DMS114 treated with DMSO at 0.1 percent for 48 hours (cell line): ENCODE results near the gene DDX54.
"Not testable (repeated sequence)": the region's sequence is repeated elsewhere in the genome, so short reads cannot be mapped to it uniquely, and the experiment has no call there.

Experiments used
- DNase-seq: peaks from one replicate; lab custom pipeline; 2025; ENCODE audit not compliant: unreplicated experiment; lab: John Stamatoyannopoulos, UW

DDX54 gene

DNA sequence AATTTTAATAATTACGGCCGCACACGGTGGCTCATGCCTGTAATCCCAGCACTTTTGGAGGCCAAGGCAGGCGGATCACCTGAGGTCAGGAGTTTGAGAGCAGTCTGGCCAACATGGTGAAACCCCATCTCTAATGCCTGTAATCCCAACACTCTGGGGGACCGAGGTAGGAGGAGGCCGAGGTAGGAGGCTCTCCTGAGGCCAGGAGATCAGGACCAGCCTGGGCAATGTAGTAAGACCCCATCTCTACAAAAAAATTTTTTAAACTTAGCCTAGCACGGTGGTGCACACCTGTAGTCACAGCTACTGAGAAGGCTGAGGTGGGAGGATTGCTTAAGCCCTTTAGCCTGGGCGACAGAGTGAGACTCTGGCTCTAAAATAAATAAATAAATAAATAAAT is 41.3 kb downstream of the DDX54 start:
- no peak for DNase-seq

DNA sequence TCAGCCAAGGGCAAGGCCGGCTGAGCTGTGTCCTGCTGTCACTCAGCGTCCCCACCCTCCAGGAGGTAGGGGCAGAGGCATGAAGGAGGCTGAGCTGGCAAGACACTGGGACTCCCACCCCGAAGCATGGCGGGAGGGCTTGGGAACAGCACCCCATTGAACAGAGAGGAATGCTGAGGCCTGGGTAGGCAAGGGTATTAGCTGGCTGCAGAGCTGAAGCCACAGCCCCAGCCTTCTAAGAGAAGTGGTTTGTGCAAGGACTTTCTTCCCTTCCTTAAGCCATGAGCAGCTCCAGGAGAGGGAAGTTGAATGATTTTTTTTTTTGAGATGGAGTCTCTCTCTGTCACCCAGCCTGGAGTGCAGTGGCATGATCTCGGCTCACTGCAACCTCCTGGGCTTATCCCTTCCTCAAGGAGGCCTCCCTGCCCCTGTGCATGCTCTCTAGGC is 42.4 kb downstream of the DDX54 start:
- no peak for DNase-seq

DNA sequence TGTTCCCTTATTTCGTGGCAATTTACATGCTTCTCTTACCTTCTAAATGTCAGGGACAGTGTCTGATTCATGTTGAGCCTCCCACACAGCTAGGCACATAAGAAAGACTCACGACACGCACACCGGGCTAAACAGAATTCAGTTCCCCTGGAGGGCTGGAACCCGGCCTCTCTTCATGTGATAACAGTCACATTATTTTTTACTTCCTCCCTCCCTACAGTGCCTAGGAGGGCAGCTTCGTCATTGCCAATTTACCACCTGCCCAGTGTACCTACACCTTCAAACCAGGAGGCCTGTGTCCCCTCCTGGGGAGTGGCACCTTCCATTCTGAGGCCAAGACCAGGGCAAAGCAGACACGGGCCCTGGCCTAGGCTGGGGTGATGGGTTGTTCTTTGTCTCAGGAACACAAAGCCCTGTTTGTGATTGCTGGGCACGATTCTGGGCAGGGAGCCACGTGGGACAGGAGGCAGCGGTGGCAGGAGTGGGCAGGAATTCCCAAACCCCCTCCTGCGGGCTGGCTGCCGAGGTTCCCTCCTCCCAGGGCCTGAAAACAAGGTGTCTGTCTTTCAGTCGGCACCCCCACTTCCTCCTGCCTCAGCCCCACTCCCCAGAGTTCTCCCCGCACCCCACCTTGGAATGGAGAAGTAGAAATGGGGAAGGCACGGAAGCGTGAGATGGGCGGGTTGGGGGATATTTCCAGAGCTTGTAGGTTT is 42.9 kb downstream of the DDX54 start:
- DNase-seq, result no peak

- DNase-seq, result not testable (repeated sequence)
Measured at GRCh38 chr12:113141716-113142115, 43.6 kb downstream of the DDX54 start.

DNA sequence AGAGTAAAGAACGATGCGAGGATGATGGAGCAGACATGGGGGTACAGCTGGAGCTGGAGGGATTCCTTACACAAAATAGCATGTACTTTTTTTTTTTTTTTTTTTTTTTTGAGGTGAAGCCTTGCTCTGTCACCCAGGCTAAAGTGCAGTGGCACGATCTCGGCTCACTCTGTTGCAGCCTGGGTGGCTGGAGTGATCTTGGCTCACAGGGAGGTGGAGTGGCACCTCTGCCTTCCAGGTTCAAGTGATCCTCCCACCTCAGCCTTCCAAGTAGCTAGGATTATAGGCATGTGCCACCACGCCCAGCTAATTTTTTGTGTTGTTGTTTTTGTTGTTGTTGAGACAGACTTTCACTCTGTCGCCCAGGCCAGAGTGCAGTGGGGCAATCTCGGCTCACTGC is 44.6 kb downstream of the DDX54 start:
- DNase-seq, result no peak

DNA sequence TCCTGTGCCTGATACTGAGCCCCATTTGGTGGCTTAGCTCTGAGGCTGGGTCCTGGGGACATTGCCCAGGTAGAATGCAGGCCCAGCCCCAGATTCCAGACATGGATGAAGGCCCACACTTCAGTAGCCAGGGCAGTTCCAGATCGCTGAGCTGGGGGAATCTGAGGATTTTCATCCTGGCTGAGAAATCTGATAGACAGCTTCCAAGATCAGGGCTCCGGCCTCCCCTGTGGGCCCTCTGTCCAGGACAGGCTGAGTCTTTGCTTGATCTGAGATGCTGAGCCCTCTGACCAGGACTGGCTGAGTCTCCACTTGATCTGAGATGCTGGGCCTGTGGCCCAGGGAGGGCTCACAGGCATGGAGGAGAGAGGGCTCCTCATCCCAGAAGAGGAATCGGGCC is 46.5 kb downstream of the DDX54 start:
- no peak for DNase-seq

DNA sequence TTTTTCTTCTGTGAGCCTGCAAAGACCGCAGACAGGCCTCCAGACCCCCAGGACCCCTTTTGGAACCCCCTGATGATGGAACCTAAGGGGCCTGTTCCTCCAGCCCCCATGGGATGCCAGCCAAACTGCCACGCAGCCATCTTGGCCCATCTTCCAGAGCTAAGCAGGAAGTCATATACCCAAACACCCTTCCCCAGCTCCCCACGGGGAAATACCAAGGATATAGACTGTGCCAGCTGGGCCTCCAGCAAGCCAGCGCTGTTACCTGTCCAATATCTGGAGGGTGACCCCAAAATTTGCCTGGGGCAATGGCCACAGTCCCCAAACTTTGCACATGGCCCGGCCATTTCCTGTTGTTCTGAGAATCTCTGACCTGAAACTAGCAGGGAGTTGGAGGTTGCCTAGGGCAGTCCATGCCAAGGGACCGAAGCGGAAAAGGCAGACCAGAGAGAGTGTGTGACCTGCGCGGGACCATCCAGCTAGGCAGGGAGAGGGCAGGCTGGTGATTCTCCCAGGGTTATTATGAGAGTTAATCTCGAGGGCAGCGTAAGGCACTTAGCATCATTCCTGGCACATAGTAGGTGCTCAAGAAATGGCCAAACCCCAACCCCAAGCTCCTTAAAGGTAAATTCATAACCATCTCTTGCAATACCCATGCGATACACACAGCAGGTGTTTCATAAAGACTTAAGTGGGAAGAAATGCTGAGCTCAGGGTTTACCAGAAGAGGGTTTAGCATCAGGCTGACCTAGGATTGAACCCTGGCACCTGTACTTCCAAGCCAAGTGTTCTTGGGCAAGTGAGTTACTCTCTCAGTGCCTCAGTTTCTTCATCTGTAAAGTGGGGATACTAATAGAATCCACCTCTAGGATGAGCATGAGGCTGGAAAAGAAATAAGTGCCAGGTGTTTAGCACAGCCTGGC is 47.2 kb downstream of the DDX54 start:
- DNase-seq, result no peak

DNA sequence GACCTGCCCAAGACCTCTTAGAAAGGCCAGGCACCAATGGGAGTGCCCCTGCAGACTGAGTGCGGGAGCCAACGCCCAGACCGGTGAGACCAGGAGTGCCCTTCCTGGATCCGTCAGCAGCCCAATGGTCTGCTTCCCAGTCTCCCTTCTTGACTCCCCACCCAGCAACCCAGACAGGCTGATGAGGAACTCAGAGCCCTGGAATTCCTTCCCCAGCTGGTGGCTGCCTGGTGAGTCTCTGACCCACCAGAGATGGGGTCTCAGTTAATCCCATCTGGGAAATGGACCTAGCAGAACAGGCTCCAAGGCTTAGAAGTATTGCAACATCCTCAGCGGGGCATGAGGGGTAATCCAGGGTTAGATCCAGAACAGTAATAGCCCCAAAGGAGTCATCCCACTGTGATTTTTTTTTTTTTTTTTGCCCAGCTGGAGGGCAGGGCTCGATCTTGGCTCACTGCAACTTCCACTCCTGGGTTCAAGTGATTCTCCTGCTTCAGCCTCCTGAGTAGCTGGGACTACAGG is 48.2 kb downstream of the DDX54 start:
- DNase-seq, result no peak

DNA sequence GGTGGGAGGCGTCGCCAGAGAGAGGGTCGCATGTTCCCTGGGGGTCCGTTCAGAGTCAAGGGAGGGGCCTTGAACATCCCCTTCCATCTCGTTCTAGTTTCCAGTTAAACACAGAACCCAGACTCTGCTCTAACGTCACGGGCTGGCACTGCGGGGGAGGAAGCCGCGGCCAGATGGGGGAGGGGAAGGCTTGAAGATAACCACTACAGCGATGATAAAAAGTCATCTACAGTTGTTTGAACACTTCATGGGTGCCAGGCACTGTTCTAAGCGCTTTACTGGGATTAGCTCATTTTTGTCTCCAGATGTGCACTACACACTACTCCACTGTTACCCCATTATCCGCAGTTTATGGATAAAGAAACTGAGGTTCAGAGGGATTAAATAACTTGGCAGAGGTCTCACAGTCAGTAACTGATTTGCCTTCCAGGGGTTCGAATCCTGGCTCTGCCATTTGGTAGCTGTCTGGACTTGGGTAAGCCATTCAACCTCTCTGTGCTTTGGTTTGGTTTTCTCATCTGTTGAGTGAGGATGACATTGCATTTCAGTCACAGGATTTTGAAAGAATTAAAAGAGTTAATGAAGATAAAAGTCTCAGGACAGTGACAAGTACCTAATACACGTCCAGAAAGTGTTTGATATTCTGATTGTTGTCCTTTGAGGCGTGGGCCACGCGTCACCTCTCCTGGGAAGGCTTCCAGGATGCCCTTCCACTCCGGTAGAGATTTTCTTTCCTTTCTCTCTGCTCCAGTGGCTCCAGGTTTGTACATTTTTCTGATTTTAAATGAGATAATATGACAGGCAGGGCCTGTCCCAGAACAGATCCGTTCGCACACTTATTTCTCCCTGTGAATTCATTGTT is 48.9 kb downstream of the DDX54 start:
- no peak for DNase-seq

GRCh38 chr12:113135178-113136127 is 49.8 kb downstream of the DDX54 start, which contains the start of gene RASAL1:
Gene RASAL1 (minus strand): TSS chr12:113135761. CDS start chr12:113135462, 299 bp downstream.
- DNase-seq, result no peak

DNA sequence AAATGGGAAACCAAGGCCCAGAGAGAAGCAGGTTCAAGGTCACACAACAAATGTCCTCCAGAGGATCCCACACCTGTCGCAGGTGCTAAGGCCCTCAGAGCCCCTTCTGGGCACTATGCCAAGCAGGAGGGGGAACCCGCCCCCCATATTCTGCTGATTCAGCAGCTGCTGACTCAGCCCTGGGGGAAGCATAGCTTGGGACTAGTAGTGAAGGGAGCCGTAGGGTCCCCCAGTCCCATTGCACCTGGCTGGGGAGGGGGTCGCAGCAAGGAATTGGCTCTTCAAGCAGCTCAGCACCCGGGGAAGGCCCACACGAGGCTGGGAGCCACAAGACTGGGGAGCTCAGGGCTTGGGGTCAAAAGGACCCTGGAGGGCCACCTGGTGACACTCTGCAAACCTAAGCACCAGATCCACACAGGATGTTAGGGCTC is 50.7 kb downstream of the DDX54 start:
- DNase-seq, result no peak

- no peak for DNase-seq
Measured at GRCh38 chr12:113134071-113134470, 51.2 kb downstream of the DDX54 start.

DNA sequence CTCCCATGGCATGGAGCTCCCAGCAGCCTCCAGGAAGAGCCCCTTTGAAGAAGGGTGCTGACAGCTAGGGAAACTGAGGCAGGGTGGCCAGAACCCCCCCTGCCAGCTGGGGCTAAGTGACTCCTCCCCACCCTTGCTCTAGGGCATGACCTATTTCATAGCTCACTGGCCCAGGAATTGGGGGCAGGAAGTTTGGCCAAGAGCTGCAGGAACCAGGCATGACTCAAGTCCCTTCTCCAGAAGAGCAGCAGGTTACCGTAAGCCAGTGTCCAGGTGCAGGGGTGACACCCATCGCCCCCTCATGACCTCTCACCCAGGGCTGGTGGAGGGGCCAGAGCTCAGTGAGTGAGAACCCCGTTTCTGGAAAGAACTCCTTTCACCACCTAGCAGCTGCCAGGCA is 51.6 kb downstream of the DDX54 start:
- DNase-seq, result no peak

DNA sequence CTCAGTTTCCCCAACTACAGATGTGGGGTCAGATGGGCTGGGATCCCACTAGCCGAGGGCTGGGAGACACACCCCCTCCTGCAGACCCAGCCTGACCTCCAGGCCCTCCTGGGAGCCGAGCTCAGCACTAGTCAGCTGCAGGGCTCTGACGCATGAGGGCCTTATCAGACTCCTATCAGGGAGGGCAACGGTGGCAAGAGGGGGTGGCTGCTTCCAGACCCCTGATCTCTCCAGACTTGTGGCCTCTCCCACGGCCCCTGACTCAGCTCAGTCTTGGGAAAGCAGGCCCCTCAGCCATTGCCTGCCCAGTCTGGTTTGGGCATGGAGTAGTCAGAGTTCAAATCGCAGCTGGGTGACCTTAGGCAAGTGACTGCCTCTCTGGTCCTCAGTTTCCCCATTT is 52.2 kb downstream of the DDX54 start:
- DNase-seq, result no peak

GRCh38 chr12:113131556-113131955 is 53.7 kb downstream of the DDX54 start:
- DNase-seq, result no peak

GRCh38 chr12:113130457-113131135 is 54.7 kb downstream of the DDX54 start:
- DNase-seq, result no peak

GRCh38 chr12:113129664-113130456 is 55.4 kb downstream of the DDX54 start:
- no peak for DNase-seq
